ENCODE data around the gene CSNK2A3.

The CSNK2A3 gene

GRCh38 chr11:11320825-11321224 is 32.2 kb downstream of the CSNK2A3 start:
- TF ChIP-seq TCF12 (IDR thresholded peaks at IDR 0.05; ENCODE audit: low read depth) = no peak
- TF ChIP-seq, protein P1, sequence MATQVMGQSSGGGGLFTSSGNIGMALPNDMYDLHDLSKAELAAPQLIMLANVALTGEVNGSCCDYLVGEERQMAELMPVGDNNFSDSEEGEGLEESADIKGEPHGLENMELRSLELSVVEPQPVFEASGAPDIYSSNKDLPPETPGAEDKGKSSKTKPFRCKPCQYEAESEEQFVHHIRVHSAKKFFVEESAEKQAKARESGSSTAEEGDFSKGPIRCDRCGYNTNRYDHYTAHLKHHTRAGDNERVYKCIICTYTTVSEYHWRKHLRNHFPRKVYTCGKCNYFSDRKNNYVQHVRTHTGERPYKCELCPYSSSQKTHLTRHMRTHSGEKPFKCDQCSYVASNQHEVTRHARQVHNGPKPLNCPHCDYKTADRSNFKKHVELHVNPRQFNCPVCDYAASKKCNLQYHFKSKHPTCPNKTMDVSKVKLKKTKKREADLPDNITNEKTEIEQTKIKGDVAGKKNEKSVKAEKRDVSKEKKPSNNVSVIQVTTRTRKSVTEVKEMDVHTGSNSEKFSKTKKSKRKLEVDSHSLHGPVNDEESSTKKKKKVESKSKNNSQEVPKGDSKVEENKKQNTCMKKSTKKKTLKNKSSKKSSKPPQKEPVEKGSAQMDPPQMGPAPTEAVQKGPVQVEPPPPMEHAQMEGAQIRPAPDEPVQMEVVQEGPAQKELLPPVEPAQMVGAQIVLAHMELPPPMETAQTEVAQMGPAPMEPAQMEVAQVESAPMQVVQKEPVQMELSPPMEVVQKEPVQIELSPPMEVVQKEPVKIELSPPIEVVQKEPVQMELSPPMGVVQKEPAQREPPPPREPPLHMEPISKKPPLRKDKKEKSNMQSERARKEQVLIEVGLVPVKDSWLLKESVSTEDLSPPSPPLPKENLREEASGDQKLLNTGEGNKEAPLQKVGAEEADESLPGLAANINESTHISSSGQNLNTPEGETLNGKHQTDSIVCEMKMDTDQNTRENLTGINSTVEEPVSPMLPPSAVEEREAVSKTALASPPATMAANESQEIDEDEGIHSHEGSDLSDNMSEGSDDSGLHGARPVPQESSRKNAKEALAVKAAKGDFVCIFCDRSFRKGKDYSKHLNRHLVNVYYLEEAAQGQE (IDR thresholded peaks at IDR 0.05; ENCODE audit: low read depth) = no peak
- TF ChIP-seq, protein P2, sequence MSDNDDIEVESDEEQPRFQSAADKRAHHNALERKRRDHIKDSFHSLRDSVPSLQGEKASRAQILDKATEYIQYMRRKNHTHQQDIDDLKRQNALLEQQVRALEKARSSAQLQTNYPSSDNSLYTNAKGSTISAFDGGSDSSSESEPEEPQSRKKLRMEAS (IDR thresholded peaks at IDR 0.05) = no peak
- TF ChIP-seq YY1 (IDR thresholded peaks at IDR 0.05; ENCODE audit: low read depth) = no peak
- TF ChIP-seq CEBPB (IDR thresholded peaks at IDR 0.05) = no peak
- no peak for TF ChIP-seq NFIC (IDR thresholded peaks at IDR 0.05)
- TF ChIP-seq TAF1 (IDR thresholded peaks at IDR 0.05; ENCODE audit: low read depth) = no peak
- no peak for TF ChIP-seq EGR1 (IDR thresholded peaks at IDR 0.05)
- no peak for TF ChIP-seq FOXM1 (IDR thresholded peaks at IDR 0.05; ENCODE audit: borderline replicate concordance, low read depth)
- TF ChIP-seq CREB1 (IDR thresholded peaks at IDR 0.05; ENCODE audit: low read depth) = no peak
- no peak for TF ChIP-seq RAD21 (IDR thresholded peaks at IDR 0.05; ENCODE audit: low read depth)
- no peak for TF ChIP-seq ZBTB7A (IDR thresholded peaks at IDR 0.05; ENCODE audit: low read depth)
- no peak for TF ChIP-seq EP300 (IDR thresholded peaks at IDR 0.05; ENCODE audit: borderline replicate concordance)
- TF ChIP-seq, protein P3, sequence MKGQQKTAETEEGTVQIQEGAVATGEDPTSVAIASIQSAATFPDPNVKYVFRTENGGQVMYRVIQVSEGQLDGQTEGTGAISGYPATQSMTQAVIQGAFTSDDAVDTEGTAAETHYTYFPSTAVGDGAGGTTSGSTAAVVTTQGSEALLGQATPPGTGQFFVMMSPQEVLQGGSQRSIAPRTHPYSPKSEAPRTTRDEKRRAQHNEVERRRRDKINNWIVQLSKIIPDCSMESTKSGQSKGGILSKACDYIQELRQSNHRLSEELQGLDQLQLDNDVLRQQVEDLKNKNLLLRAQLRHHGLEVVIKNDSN (IDR thresholded peaks at IDR 0.05) = no peak
- no peak for TF ChIP-seq TEAD4 (IDR thresholded peaks at IDR 0.05)

DNA sequence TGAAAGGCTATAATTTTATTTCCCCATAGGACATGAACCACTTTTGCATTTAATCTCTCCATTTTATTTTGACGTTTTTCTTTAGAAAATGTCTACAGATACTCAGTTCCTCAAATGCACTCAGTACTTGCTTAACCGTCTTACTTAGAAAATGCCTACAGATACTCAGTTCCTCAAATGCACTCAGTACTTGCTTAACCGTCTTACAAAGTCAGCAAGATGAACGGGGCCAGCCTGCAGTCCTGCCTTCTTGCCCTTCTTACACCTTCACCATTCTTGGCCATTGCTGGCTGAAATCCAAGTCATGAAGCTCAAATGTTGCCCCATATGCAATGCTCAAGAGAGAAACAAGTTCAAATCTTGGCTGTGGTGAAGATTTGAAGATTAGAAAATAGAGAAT is 34.1 kb downstream of the CSNK2A3 start:
- TF ChIP-seq EP300 (IDR thresholded peaks at IDR 0.05; ENCODE audit: borderline replicate concordance) (no peak), ZBTB7A (IDR thresholded peaks at IDR 0.05; ENCODE audit: low read depth) (no peak), YY1 (IDR thresholded peaks at IDR 0.05; ENCODE audit: low read depth) (no peak), FOXM1 (IDR thresholded peaks at IDR 0.05; ENCODE audit: borderline replicate concordance, low read depth) (no peak), EGR1 (IDR thresholded peaks at IDR 0.05) (no peak), TCF12 (IDR thresholded peaks at IDR 0.05; ENCODE audit: low read depth) (no peak), CREB1 (IDR thresholded peaks at IDR 0.05; ENCODE audit: low read depth) (no peak)

GRCh38 chr11:11318461-11318860 is 34.6 kb downstream of the CSNK2A3 start:
- TF ChIP-seq FOXM1 (IDR thresholded peaks at IDR 0.05; ENCODE audit: borderline replicate concordance, low read depth) (no peak), TAF1 (IDR thresholded peaks at IDR 0.05; ENCODE audit: low read depth) (no peak), ZBTB7A (IDR thresholded peaks at IDR 0.05; ENCODE audit: low read depth) (no peak), CREB1 (IDR thresholded peaks at IDR 0.05; ENCODE audit: low read depth) (no peak), TEAD4 (IDR thresholded peaks at IDR 0.05) (no peak), NFIC (IDR thresholded peaks at IDR 0.05) (no peak), TCF12 (IDR thresholded peaks at IDR 0.05; ENCODE audit: low read depth) (no peak), CEBPB (IDR thresholded peaks at IDR 0.05) (no peak), RAD21 (IDR thresholded peaks at IDR 0.05; ENCODE audit: low read depth) (no peak), EP300 (IDR thresholded peaks at IDR 0.05; ENCODE audit: borderline replicate concordance) (no peak), YY1 (IDR thresholded peaks at IDR 0.05; ENCODE audit: low read depth) (no peak), EGR1 (IDR thresholded peaks at IDR 0.05) (no peak)
- TF ChIP-seq, protein P1 (IDR thresholded peaks at IDR 0.05; ENCODE audit: low read depth) = no peak
- TF ChIP-seq, protein P2 (IDR thresholded peaks at IDR 0.05) = no peak
- TF ChIP-seq, protein P3 (IDR thresholded peaks at IDR 0.05) = no peak

GRCh38 chr11:11316651-11317230 is 36.3 kb downstream of the CSNK2A3 start:
- no peak for TF ChIP-seq CREB1 (IDR thresholded peaks at IDR 0.05; ENCODE audit: low read depth)
- no peak for TF ChIP-seq ZBTB7A (IDR thresholded peaks at IDR 0.05; ENCODE audit: low read depth)
- no peak for TF ChIP-seq TCF12 (IDR thresholded peaks at IDR 0.05; ENCODE audit: low read depth)
- no peak for TF ChIP-seq NFIC (IDR thresholded peaks at IDR 0.05)
- TF ChIP-seq TEAD4 (IDR thresholded peaks at IDR 0.05) = no peak
- no peak for TF ChIP-seq CEBPB (IDR thresholded peaks at IDR 0.05)
- no peak for TF ChIP-seq EGR1 (IDR thresholded peaks at IDR 0.05)
- TF ChIP-seq, protein P1 (IDR thresholded peaks at IDR 0.05; ENCODE audit: low read depth) = no peak
- TF ChIP-seq FOXM1 (IDR thresholded peaks at IDR 0.05; ENCODE audit: borderline replicate concordance, low read depth) = no peak
- no peak for TF ChIP-seq YY1 (IDR thresholded peaks at IDR 0.05; ENCODE audit: low read depth)
- TF ChIP-seq, protein P2 (IDR thresholded peaks at IDR 0.05) = no peak
- no peak for TF ChIP-seq TAF1 (IDR thresholded peaks at IDR 0.05; ENCODE audit: low read depth)
- TF ChIP-seq EP300 (IDR thresholded peaks at IDR 0.05; ENCODE audit: borderline replicate concordance) = no peak
- no peak for TF ChIP-seq RAD21 (IDR thresholded peaks at IDR 0.05; ENCODE audit: low read depth)
- TF ChIP-seq, protein P3 (IDR thresholded peaks at IDR 0.05) = no peak

Data from Ishikawa (cell line).